Fibroblast of pulmonary artery (primary cell): ENCODE measurements around the gene ABRACL.
"Not testable (repeated sequence)": the region's sequence is repeated elsewhere in the genome, so short reads cannot be mapped to it uniquely, and the experiment has no call there.

Source experiments
- DNase-seq: peaks from one replicate; pipeline ENCODE4 v3.0.0-alpha.2; 2010; ENCODE audit warnings: low read depth
- H3K4me3 ChIP-seq: replicated peaks from 2 replicates; pipeline ENCODE4 v1.5.1; 2011; ENCODE audit warnings: low read depth, mild to moderate bottlenecking, control low read depth, low read length, moderate library complexity
- CTCF ChIP-seq: IDR thresholded peaks from 2 replicates; pipeline ENCODE4 v1.5.1; 2011; ENCODE audit warnings: mild to moderate bottlenecking, control low read depth, low read length, inconsistent platforms; ENCODE audit errors: missing control alignments

ABRACL gene

GRCh38 chr6:139047677-139048076 is 19.1 kb downstream of the ABRACL start:
- DNase-seq = no peak

GRCh38 chr6:139048912-139049311 is 20.4 kb downstream of the ABRACL start:
- not testable (repeated sequence) for DNase-seq, H3K4me3 ChIP-seq

More at GRCh38 chr6:139047677-139048076, 19.1 kb downstream of the ABRACL start:
- no peak overlapping the region for H3K4me3 ChIP-seq
- no peak for TF ChIP-seq CTCF

GRCh38 chr6:139050131-139050769 is 21.7 kb downstream of the ABRACL start:
- not testable (repeated sequence) for H3K4me3 ChIP-seq, DNase-seq

GRCh38 chr6:139050770-139051313 is 22.3 kb downstream of the ABRACL start:
- no peak overlapping the region for H3K4me3 ChIP-seq
- TF ChIP-seq CTCF = no peak
- no peak for DNase-seq

- DNase-seq = no peak
- H3K4me3 ChIP-seq = no peak overlapping the region
- TF ChIP-seq CTCF = no peak
These were observed 23.0 kb downstream of the ABRACL start for GRCh38 chr6:139051396-139052060.

GRCh38 chr6:139053382-139053781 is 24.8 kb downstream of the ABRACL start:
- TF ChIP-seq CTCF = no peak
- H3K4me3 ChIP-seq = no peak overlapping the region
- no peak for DNase-seq

GRCh38 chr6:139054001-139054400 is 25.5 kb downstream of the ABRACL start:
- no peak overlapping the region for H3K4me3 ChIP-seq
- DNase-seq = no peak
- TF ChIP-seq CTCF = no peak

- no peak overlapping the region for H3K4me3 ChIP-seq
- DNase-seq = no peak
- TF ChIP-seq CTCF = no peak
These were observed 27.2 kb downstream of the ABRACL start for GRCh38 chr6:139055709-139056108.
